ES-I3 (cell line): ENCODE measurements around the gene CHST12.
"Not testable (repeated sequence)": the region's sequence is repeated elsewhere in the genome, so short reads cannot be mapped to it uniquely, and the experiment has no call there.

Experiments
- H3K36me3 ChIP-seq: 2 replicates; pipeline ENCODE4 v1.6.1; 2013; ENCODE audit warnings: mild to moderate bottlenecking, low read length, control low read depth, moderate library complexity; ENCODE audit not compliant: insufficient read depth
- H3K4me1 ChIP-seq: 2 replicates; pipeline ENCODE4 v1.6.1; 2013; ENCODE audit warnings: mild to moderate bottlenecking, control low read depth, low read length; ENCODE audit not compliant: insufficient read depth
- H3K9ac ChIP-seq: 2 replicates; pipeline ENCODE4 v1.6.1; 2013; ENCODE audit warnings: low read depth, mild to moderate bottlenecking, low read length, moderate library complexity
- H3K9me3 ChIP-seq: 2 replicates; pipeline ENCODE4 v1.6.1; 2013; ENCODE audit warnings: mild to moderate bottlenecking, low read length, moderate library complexity; ENCODE audit not compliant: control insufficient read depth, insufficient read depth

Gene CHST12

GRCh38 chr7:2462731-2463130, 59.3 kb downstream of the CHST12 start:
- H3K4me1 ChIP-seq, result peaks cover 17% of the 10 kb centered on the region; the same call in 1 of the 2 replicates
- H3K9me3 ChIP-seq, result peaks cover 4% of the 10 kb centered on the region; the same call in 1 of the 2 replicates
- H3K36me3 ChIP-seq, result no peaks in the 10 kb centered on the region
- no peak overlapping the region for H3K9ac ChIP-seq

- H3K4me1 ChIP-seq, result peaks cover 9% of the 10 kb centered on the region; the same call in 1 of the 2 replicates
- H3K9me3 ChIP-seq, result peaks cover 4% of the 10 kb centered on the region; the same call in 1 of the 2 replicates
- no peaks in the 10 kb centered on the region for H3K36me3 ChIP-seq
- no peak overlapping the region for H3K9ac ChIP-seq
Observed at GRCh38 chr7:2465928-2466327, 62.5 kb downstream of the CHST12 start.

- H3K4me1 ChIP-seq, result peaks cover 13% of the 10 kb centered on the region; the same call in 1 of the 2 replicates
- H3K9me3 ChIP-seq, result peaks cover 4% of the 10 kb centered on the region; the same call in 1 of the 2 replicates
- H3K36me3 ChIP-seq, result no peaks in the 10 kb centered on the region
- no peak overlapping the region for H3K9ac ChIP-seq
Observed at GRCh38 chr7:2466675-2467074, 63.3 kb downstream of the CHST12 start.

- Histone ChIP-seq H3K9me3 (peaks cover 4% of the 10 kb centered on the region; the same call in 1 of the 2 replicates), H3K9ac (no peak overlapping the region), H3K4me1 (peaks cover 13% of the 10 kb centered on the region; the same call in 1 of the 2 replicates), H3K36me3 (no peaks in the 10 kb centered on the region)
Observed at GRCh38 chr7:2468227-2468626, 64.8 kb downstream of the CHST12 start.

- not testable (repeated sequence) for H3K9ac ChIP-seq, H3K36me3 ChIP-seq, H3K9me3 ChIP-seq
- peaks cover 17% of the 10 kb centered on the region; the same call in 1 of the 2 replicates for H3K4me1 ChIP-seq
Observed at GRCh38 chr7:2469460-2470203, 66.2 kb downstream of the CHST12 start.

GRCh38 chr7:2470204-2471021, 67.0 kb downstream of the CHST12 start:
- Histone ChIP-seq H3K9ac (no peak overlapping the region), H3K9me3 (no peaks in the 10 kb centered on the region), H3K4me1 (peaks cover 17% of the 10 kb centered on the region; the same call in 1 of the 2 replicates), H3K36me3 (no peaks in the 10 kb centered on the region)

- Histone ChIP-seq H3K36me3 (no peaks in the 10 kb centered on the region), H3K9me3 (no peaks in the 10 kb centered on the region), H3K9ac (no peak overlapping the region), H3K4me1 (peaks cover 11% of the 10 kb centered on the region; the same call in 1 of the 2 replicates)
Observed at GRCh38 chr7:2471022-2471329, 67.6 kb downstream of the CHST12 start.

- no peaks in the 10 kb centered on the region for H3K36me3 ChIP-seq
- H3K9ac ChIP-seq, result no peak overlapping the region
- H3K9me3 ChIP-seq, result no peaks in the 10 kb centered on the region
- peaks cover 9% of the 10 kb centered on the region; the same call in 1 of the 2 replicates for H3K4me1 ChIP-seq
Observed at GRCh38 chr7:2471396-2471795, 68.0 kb downstream of the CHST12 start.

- no peaks in the 10 kb centered on the region for H3K9me3 ChIP-seq
- peaks cover 16% of the 10 kb centered on the region; the same call in 1 of the 2 replicates for H3K4me1 ChIP-seq
- H3K9ac ChIP-seq, result no peak overlapping the region
- no peaks in the 10 kb centered on the region for H3K36me3 ChIP-seq
Observed at GRCh38 chr7:2472739-2473138, 69.3 kb downstream of the CHST12 start.

- H3K36me3 ChIP-seq, result no peaks in the 10 kb centered on the region
- H3K9me3 ChIP-seq, result no peaks in the 10 kb centered on the region
- peaks cover 16% of the 10 kb centered on the region; the same call in 1 of the 2 replicates for H3K4me1 ChIP-seq
- H3K9ac ChIP-seq, result no peak overlapping the region
Observed at GRCh38 chr7:2473496-2474180, 70.2 kb downstream of the CHST12 start.

- Histone ChIP-seq H3K36me3 (no peaks in the 10 kb centered on the region), H3K9ac (no peak overlapping the region), H3K4me1 (peaks cover 16% of the 10 kb centered on the region; the same call in 1 of the 2 replicates), H3K9me3 (no peaks in the 10 kb centered on the region)
Observed at GRCh38 chr7:2474224-2474623, 70.8 kb downstream of the CHST12 start.

- H3K36me3 ChIP-seq, result no peaks in the 10 kb centered on the region
- no peaks in the 10 kb centered on the region for H3K9me3 ChIP-seq
- peaks cover 16% of the 10 kb centered on the region; the same call in 1 of the 2 replicates for H3K4me1 ChIP-seq
- no peak overlapping the region for H3K9ac ChIP-seq
Observed at GRCh38 chr7:2474813-2475677, 71.6 kb downstream of the CHST12 start.

- Histone ChIP-seq H3K9ac (no peak overlapping the region), H3K9me3 (no peaks in the 10 kb centered on the region), H3K4me1 (peaks cover 16% of the 10 kb centered on the region; the same call in 1 of the 2 replicates), H3K36me3 (no peaks in the 10 kb centered on the region)
Observed at GRCh38 chr7:2475678-2476015, 72.2 kb downstream of the CHST12 start.
